Testis (tissue), 3 donors: ENCODE measurements around the gene EFNA5. TPM values are rescaled to one million over a fixed set of nuclear protein-coding genes. Genes with fewer than 3 reads are reported as not detected.

Experiments used
- DNase-seq: peaks from one replicate; pipeline ENCODE4 v3.0.0-alpha.2; 2019
- H3K27ac ChIP-seq, 2 donors: fragments of 200-600 bp; sonication (generic); one replicate each; pipeline ENCODE4 v1.5.1; 2019
- H3K27me3 ChIP-seq: fragments of 200-600 bp; sonication (generic); one replicate; pipeline ENCODE4 v1.5.1; 2019
- H3K36me3 ChIP-seq: fragments of 200-600 bp; sonication (generic); one replicate; pipeline ENCODE4 v1.5.1; 2017; ENCODE audit warnings: low read depth; ENCODE audit errors: missing control alignments
- H3K4me1 ChIP-seq: fragments of 200-600 bp; sonication (generic); one replicate; pipeline ENCODE4 v1.5.1; 2019
- H3K4me3 ChIP-seq, 2 donors: fragments of 200-600 bp; sonication (generic); one replicate each; pipeline ENCODE4 v1.5.1; 2017 to 2019
- H3K9me3 ChIP-seq: fragments of 200-600 bp; sonication (generic); one replicate; pipeline ENCODE4 v1.5.1; 2017
- CTCF ChIP-seq, 3 experiments: fragments of 450-650 bp in 2 of 3; fragments of 200-600 bp in 1 of 3; sonication (generic) in 1 of 3; IDR thresholded peaks; one replicate each; pipeline ENCODE4 v1.5.1; 2016 to 2019; ENCODE audit warnings: antibody characterized with exemption in 3 of 3, mild to moderate bottlenecking in 2 of 3, moderate library complexity in 1 of 3
- POLR2A ChIP-seq: fragments of 450-650 bp; IDR thresholded peaks from one replicate; pipeline ENCODE4 v1.6.1; 2017; ENCODE audit warnings: antibody characterized with exemption, mild to moderate bottlenecking, moderate library complexity
- WGBS, 2 donors: methylation state at CpG; one replicate each; pipeline ENCODE4 v1.1.5; 2018; 5-methylcytosine and 5-hydroxymethylcytosine counted together
- intact Hi-C: fragments of 100-400 bp; cut with DNase I; formaldehyde crosslinking; loops from one replicate; pipeline ENCODE4 v1.15.1; 2023; ENCODE audit warnings: low total_unique reads
- polyA plus RNA-seq: library from polyadenylated mRNA; stranded (reverse); fragments of 350-450 nt; fragmentation: Illumina TruSeq; extraction: RNeasy Lipid Tissue Mini Kit (QIAGEN cat#74804); gene quantifications from one replicate; pipeline ENCODE4 v1.2.3, GENCODE V29; 2014; ENCODE audit warnings: low read depth, low replicate concordance; ENCODE audit not compliant: insufficient read depth
- total RNA-seq, 2 donors: library from RNA; depleted of rRNA; stranded (reverse); fragments of >200 nt; gene quantifications; one replicate each; pipeline ENCODE4 v1.2.3, GENCODE V29; 2016

EFNA5 gene
- total and polyA plus RNA-seq, 3 donors from 2014 or later: 2.6 to 5.4 (median 3.5) TPM

- no peak for DNase-seq
- no peak overlapping the region for H3K27ac ChIP-seq
- intact Hi-C loops: no loop called here
- whole genome bisulfite sequencing, 2 donors: 84 to 86% methylated on average over 2 of the region's 2 CpGs
- no peaks in the 10 kb centered on the region for H3K9me3 ChIP-seq
- no peaks in the 10 kb centered on the region for H3K4me1 ChIP-seq
- TF ChIP-seq CTCF (IDR thresholded peaks at IDR 0.05) (no peak), POLR2A (no peak)
- H3K36me3 ChIP-seq: no peaks in the 10 kb centered on the region
- H3K4me3 ChIP-seq: no peak overlapping the region
- no peaks in the 10 kb centered on the region for H3K27me3 ChIP-seq
Observed at GRCh38 chr5:107712359-107712870, 41.7 kb upstream of the EFNA5 start.

DNA sequence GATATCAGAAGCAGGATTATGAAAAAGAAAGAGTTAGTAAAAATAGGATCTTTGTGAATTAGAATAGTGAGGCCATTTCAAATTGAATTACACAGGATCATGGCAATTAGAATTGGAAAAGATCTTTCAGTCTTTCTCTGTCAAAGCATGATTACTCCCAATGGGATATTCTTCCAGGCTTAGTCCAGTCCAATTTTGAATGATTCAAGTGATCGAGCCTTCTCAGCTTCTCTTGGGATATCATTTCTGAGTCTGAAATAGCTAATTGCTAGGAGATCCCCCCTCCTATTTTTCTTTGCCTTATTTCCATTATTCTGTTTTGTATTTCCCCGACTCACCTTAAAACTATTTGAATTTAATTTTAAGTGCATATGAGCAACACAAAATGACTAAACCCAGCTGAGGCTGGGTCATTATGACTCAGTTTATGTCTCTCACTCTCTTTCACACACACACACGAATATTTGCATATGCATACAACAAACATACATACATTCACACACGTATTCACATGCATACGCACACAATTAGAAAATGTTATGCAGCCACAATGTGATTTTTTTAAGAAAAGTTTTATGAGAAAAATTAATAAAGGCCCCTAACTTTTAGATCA, 34.8 kb upstream of the EFNA5 start:
- no peak overlapping the region for H3K4me3 ChIP-seq
- intact Hi-C loops: no loop called here
- H3K27ac ChIP-seq: no peak overlapping the region
- no peaks in the 10 kb centered on the region for H3K36me3 ChIP-seq
- DNase-seq: no peak
- TF ChIP-seq CTCF (IDR thresholded peaks at IDR 0.05) (no peak), POLR2A (no peak)
- no peaks in the 10 kb centered on the region for H3K4me1 ChIP-seq
- no peaks in the 10 kb centered on the region for H3K27me3 ChIP-seq
- 61 to 67% methylated on average over 5 of the region's 5 CpGs for WGBS, 2 donors
- H3K9me3 ChIP-seq: no peaks in the 10 kb centered on the region

DNA sequence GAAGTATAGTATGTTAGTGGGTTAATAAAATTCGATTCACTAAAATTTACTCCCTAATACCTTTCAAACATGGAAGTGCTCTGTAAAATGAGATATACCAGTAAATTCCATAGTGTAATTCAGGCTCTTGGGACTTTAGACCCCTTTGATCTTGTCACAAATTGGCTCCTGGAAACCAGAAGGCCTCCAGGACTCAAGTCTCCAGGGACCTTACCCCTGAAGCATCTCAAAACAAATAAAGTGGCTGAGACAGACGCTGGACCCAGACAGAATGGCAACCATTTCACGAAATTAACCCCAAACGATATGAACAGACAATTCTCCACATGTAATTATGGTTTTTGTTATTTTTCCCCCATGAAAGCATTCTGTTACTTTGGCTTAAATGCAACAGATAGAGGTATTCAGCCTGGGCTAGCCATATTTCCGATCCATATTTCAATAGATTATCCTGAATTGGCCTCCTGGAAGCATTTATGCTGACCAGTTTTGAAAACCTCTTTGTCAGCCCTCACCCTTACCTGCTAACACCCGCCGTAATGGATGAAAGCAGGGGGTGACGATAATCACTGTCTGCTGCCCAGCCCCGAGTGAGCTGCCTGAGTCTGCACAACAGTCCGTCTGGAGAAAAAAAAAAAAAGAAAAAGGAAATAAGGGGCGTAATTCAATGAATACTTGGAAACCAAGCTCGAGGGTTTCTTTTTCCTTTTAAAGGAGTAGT, 34.1 kb upstream of the EFNA5 start:
- TF ChIP-seq CTCF (IDR thresholded peaks at IDR 0.05) (no peak), POLR2A (no peak)

DNA sequence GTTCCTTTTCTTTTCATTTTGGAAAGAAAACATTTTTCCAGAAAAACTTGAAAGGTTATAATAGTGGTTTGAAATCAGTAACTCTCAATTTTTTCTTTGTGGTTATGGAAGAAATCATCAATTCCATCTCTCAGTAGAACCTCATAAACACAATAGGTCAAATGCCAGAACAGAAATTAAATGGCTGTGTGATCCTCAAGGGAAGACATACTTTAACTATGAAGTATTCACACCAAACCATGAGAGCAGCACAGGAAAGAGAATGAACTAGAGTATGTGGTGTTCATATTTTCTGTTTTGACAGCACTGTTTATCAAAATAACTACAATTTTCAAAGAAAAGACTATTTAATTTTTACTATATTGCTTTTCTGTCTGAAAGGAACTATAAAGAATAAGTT, 29.7 kb upstream of the EFNA5 start:
- intact Hi-C loops: no loop called here
- TF ChIP-seq POLR2A (no peak), CTCF (IDR thresholded peaks at IDR 0.05) (no peak)
- Histone ChIP-seq H3K9me3 (no peaks in the 10 kb centered on the region), H3K27ac (no peak overlapping the region), H3K36me3 (no peaks in the 10 kb centered on the region), H3K27me3 (no peaks in the 10 kb centered on the region), H3K4me3 (no peak overlapping the region), H3K4me1 (no peaks in the 10 kb centered on the region)
- no peak for DNase-seq

More for the DNA sequence above, 34.1 kb upstream of the EFNA5 start:
- Histone ChIP-seq H3K4me1 (no peaks in the 10 kb centered on the region), H3K27ac (no peak overlapping the region), H3K27me3 (no peaks in the 10 kb centered on the region), H3K36me3 (no peaks in the 10 kb centered on the region), H3K4me3 (no peak overlapping the region), H3K9me3 (no peaks in the 10 kb centered on the region)
- WGBS, 2 donors: 30 to 39% methylated on average over 12 of the region's 12 CpGs
- intact Hi-C loops: no loop called here
- no peak for DNase-seq
